Ectodermal cell (in vitro differentiated cells): ENCODE data around the gene EPS8.

Experiments
- H3K27ac ChIP-seq: 2 replicates; pipeline ENCODE4 v1.7.0; 2013; ENCODE audit warnings: mild to moderate bottlenecking, low read depth, low read length; ENCODE audit not compliant: insufficient read depth, poor library complexity, severe bottlenecking
- H3K27me3 ChIP-seq: 2 replicates; pipeline ENCODE4 v1.7.0; 2013; ENCODE audit warnings: mild to moderate bottlenecking, low read length; ENCODE audit not compliant: insufficient read depth, control insufficient read depth, poor library complexity, severe bottlenecking
- H3K36me3 ChIP-seq: one replicate; pipeline ENCODE4 v1.7.0; 2013; ENCODE audit warnings: low read length; ENCODE audit not compliant: control insufficient read depth, insufficient read depth
- H3K4me1 ChIP-seq: one replicate; pipeline ENCODE4 v1.7.0; 2013; ENCODE audit warnings: low read length; ENCODE audit not compliant: control insufficient read depth, insufficient read depth
- H3K4me3 ChIP-seq: 2 replicates; pipeline ENCODE4 v1.7.0; 2013; ENCODE audit warnings: low read depth, low read length, control low read depth; ENCODE audit not compliant: insufficient read depth
- H3K9me3 ChIP-seq: 2 replicates; pipeline ENCODE4 v1.7.0; 2013; ENCODE audit warnings: mild to moderate bottlenecking, low read length, moderate library complexity; ENCODE audit not compliant: control insufficient read depth
- WGBS, 2 experiments: methylation state at CpG; one replicate each; pipeline ENCODE4 v1.1.7; 2013; ENCODE audit warnings: missing lambda C conversion rate in 2 of 2; 5-methylcytosine and 5-hydroxymethylcytosine counted together

The EPS8 gene

DNA sequence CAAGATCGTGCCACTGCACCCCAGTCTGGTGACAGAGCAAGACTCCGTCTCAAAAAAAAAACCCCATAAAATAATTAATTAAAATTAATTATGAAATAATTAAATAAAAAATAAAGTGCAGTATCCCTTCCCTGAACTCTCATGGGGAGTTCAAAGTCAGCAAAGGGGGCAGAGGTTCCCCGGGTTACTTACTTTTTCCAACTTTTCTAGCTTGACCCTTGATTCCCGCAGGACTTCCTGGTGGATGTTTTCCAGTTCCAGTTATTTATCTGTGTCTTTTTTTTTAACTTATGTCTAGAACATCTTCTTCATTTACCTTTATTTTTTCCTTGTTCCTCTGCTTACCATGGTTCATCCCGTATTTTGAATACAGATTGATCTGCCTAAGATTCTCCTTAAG, 197.4 kb downstream of the EPS8 start:
- WGBS, 2 experiments = 74 to 93% methylated on average over 4 of the region's 5 CpGs

DNA sequence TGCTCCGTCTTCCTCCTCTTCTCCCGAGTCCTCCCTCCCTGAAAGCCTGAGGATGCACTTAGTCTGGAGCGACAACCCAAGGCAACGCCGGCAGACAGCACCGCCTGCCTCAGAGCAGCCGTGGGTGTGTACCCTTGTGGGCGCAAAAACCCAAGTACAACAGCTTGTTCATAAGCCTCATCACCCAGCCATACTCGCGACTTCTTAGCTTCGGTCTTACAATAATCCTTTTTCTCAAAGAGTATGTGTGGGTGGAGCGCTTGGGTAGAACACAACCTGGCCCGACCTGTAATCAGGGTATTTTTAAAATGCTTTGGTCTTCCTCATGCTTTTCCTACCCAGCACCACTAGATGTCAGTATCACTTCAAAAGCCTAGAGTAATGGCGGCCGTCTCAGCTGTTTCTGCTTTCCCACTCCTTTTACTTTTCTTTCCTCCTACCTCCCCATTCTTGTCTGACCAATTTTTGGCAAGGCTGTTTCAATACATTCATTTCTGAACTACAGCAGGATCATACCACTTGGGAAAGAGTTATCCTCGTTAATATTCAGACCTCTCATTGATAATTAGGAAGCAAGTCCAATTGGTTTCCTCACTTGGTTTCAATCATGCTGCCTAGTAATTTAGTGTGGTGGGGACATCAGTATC, 198.9 kb downstream of the EPS8 start:
- H3K36me3 ChIP-seq = no peaks in the 10 kb centered on the region
- no peak overlapping the region for H3K27ac ChIP-seq
- H3K27me3 ChIP-seq = no peaks in the 10 kb centered on the region
- no peak overlapping the region for H3K4me3 ChIP-seq
- H3K4me1 ChIP-seq = no peaks in the 10 kb centered on the region
- WGBS, 2 experiments = 41 to 45% methylated on average over 16 of the region's 16 CpGs
- H3K9me3 ChIP-seq = no peaks in the 10 kb centered on the region

More for the DNA sequence above, 197.4 kb downstream of the EPS8 start:
- H3K36me3 ChIP-seq = no peaks in the 10 kb centered on the region
- no peaks in the 10 kb centered on the region for H3K9me3 ChIP-seq
- no peaks in the 10 kb centered on the region for H3K27me3 ChIP-seq
- no peak overlapping the region for H3K4me3 ChIP-seq
- H3K4me1 ChIP-seq = no peaks in the 10 kb centered on the region
- no peak overlapping the region for H3K27ac ChIP-seq

GRCh38 chr12:15589328-15590032, 199.7 kb downstream of the EPS8 start:
- 92 to 96% methylated on average over 7 of the region's 8 CpGs for WGBS, 2 experiments

GRCh38 chr12:15584366-15585041, 204.7 kb downstream of the EPS8 start:
- no peak overlapping the region for H3K27ac ChIP-seq
- no peaks in the 10 kb centered on the region for H3K9me3 ChIP-seq
- no peaks in the 10 kb centered on the region for H3K4me1 ChIP-seq
- 50% methylated on average over 3 of the region's 3 CpGs for WGBS, 2 experiments
- no peak overlapping the region for H3K4me3 ChIP-seq
- no peaks in the 10 kb centered on the region for H3K36me3 ChIP-seq
- no peaks in the 10 kb centered on the region for H3K27me3 ChIP-seq

More at GRCh38 chr12:15589328-15590032, 199.7 kb downstream of the EPS8 start:
- H3K4me1 ChIP-seq = no peaks in the 10 kb centered on the region
- no peaks in the 10 kb centered on the region for H3K36me3 ChIP-seq
- H3K27me3 ChIP-seq = no peaks in the 10 kb centered on the region
- no peak overlapping the region for H3K27ac ChIP-seq
- H3K4me3 ChIP-seq = no peak overlapping the region
- H3K9me3 ChIP-seq = no peaks in the 10 kb centered on the region

GRCh38 chr12:15583804-15584203, 205.4 kb downstream of the EPS8 start:
- Histone ChIP-seq H3K4me3 (no peak overlapping the region), H3K27ac (no peak overlapping the region), H3K4me1 (no peaks in the 10 kb centered on the region), H3K9me3 (no peaks in the 10 kb centered on the region), H3K36me3 (no peaks in the 10 kb centered on the region), H3K27me3 (no peaks in the 10 kb centered on the region)
- 71 to 73% methylated on average over 7 of the region's 7 CpGs for WGBS, 2 experiments

DNA sequence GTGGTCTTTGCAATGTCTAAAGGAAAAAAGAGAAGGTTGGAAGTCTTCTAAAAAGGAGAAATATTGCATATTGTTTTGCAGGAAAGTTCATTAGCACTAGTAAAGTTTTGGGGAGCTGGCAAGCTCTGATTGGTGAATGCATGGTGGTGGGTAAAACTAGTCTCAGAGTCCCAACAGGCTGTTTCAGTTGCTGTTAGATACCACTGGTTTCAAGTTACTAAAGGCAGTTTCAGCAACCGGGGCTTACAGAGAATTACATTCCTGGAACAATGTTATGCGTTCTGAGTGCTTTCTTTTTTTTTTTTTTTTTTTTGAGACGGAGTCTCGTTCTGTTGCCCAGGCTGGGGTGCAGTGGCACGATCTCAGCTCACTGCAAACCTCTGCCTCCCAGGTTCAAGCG, 208.2 kb downstream of the EPS8 start:
- no peak overlapping the region for H3K27ac ChIP-seq
- WGBS, 2 experiments = 84 to 86% methylated on average over 6 of the region's 6 CpGs
- no peaks in the 10 kb centered on the region for H3K4me1 ChIP-seq
- no peaks in the 10 kb centered on the region for H3K36me3 ChIP-seq
- no peaks in the 10 kb centered on the region for H3K27me3 ChIP-seq
- no peak overlapping the region for H3K4me3 ChIP-seq
- H3K9me3 ChIP-seq = no peaks in the 10 kb centered on the region

DNA sequence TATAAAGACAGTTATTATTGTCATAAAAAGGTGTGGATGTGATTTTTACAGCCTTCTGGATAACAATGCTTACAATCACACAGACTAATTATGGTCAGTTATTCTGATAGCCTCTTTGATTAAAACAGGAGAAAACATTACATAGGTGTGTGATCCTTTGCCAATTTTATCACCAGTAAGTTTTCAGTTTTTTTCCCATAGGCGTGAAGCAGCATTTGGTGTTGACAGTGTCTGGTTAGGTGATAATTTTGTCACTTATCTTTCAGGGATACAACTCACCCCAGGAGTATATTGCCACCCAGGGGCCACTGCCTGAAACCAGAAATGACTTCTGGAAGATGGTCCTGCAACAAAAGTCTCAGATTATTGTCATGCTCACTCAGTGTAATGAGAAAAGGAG, 208.8 kb downstream of the EPS8 start:
- WGBS, 2 experiments = 92 to 100% methylated on average over 1 of the region's 1 CpG
- Histone ChIP-seq H3K4me1 (no peaks in the 10 kb centered on the region), H3K4me3 (no peak overlapping the region), H3K36me3 (no peaks in the 10 kb centered on the region), H3K9me3 (no peaks in the 10 kb centered on the region), H3K27me3 (no peaks in the 10 kb centered on the region), H3K27ac (no peak overlapping the region)

DNA sequence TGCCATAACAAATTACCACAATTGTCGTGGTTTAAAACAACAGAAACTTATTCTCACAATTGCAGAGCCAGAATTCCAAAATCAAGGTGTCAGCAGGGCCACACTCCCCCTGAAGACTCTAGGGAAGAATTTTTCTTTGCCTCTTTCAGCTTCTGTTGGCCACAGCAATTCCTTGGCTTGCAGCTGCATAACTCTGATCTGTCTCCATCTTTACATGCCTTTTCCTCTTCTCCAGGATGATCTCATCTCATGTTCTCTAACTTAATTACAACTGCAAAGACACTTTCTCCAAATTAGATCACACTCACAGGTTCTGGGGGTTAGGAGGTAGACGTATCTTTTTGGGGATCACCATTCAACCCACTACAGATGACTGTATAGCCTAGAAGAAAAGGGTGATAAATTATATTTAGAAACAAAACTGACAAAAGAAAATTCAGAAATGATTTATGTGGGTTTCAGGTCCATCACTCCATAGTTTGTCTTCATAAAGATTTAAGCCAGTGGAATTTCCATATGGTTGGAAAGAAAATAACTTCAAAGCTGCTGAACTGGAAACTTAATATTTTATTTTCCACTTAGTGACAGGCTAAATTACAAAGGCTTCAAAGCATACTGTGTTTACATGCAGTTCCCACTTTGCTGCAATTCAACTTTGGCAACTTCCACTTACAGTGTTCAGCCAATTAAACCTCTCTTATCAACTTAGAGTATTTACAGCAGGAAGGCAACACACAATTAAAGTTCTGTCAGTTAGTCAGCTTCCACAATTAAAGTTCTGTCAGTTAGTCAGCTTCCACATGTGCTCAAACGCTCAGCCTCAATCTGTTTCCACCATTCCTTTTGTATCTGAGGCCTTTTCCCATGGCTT, 213.3 kb downstream of the EPS8 start:
- WGBS, 2 experiments = 84 to 86% methylated on average over 2 to 3 of the region's 3 CpGs
- Histone ChIP-seq H3K4me1 (no peaks in the 10 kb centered on the region), H3K4me3 (no peak overlapping the region), H3K9me3 (no peaks in the 10 kb centered on the region), H3K27me3 (no peaks in the 10 kb centered on the region), H3K36me3 (no peaks in the 10 kb centered on the region), H3K27ac (no peak overlapping the region)

GRCh38 chr12:15574353-15574752, 214.8 kb downstream of the EPS8 start:
- Histone ChIP-seq H3K27me3 (no peaks in the 10 kb centered on the region), H3K9me3 (no peaks in the 10 kb centered on the region), H3K27ac (no peak overlapping the region), H3K4me1 (no peaks in the 10 kb centered on the region), H3K36me3 (no peaks in the 10 kb centered on the region), H3K4me3 (no peak overlapping the region)
- WGBS, 2 experiments = 100% methylated on average over 1 of the region's 1 CpG; no CpG with 5 or more reads in 1 of the 2 experiments
